K562 (cell line): ENCODE measurements around the gene RCL1. TPM values are rescaled to one million over a fixed set of nuclear protein-coding genes. Genes with fewer than 3 reads are reported as not detected.

Experiments used
- ATAC-seq: fragments of 200-7000 bp; cut with Tn5 transposase; 3 replicates; pipeline ENCODE4 v1.9.1; 2020; ENCODE audit warnings: moderate library complexity
- BruUV-seq: library from RNA; stranded (reverse); fragments of 400-500 nt; replicated peaks from 2 replicates; lab custom pipeline; 2021; lab: Mats Ljungman, UMichigan
- CTCF ChIA-PET: fragments of 300-600 bp; formaldehyde crosslinking; extraction: SDS; loops from one replicate; lab custom pipeline; 2021; ENCODE audit warnings: low intra/inter-chr PET ratio; lab: Yijun Ruan, JAX
- POLR2A ChIA-PET: fragments of 300-600, 350-650 bp; sonication (Branson Sonifier 250); formaldehyde crosslinking; extraction: SDS; loops from one replicate; lab custom pipeline; 2021; ENCODE audit warnings: antibody characterized with exemption, inconsistent platforms; lab: Yijun Ruan, JAX
- DNase-seq, 4 experiments: peaks; one replicate each; pipeline versions ENCODE4 v3.0.0 to v3.0.0-alpha.2; 2011 to 2018; ENCODE audit warnings: low spot score in 3 of 4, mixed read lengths in 3 of 4; ENCODE audit errors: extremely low read depth in 1 of 4
- FAIRE-seq: peaks from 2 replicates; lab custom pipeline; 2011; peaks lifted over from hg19 to GRCh38; lab: Jason Lieb, UNC
- H2AFZ ChIP-seq: 2 replicates; pipeline ENCODE4 v1.6.0; 2011; ENCODE audit warnings: low read depth, low read length, control low read depth, inconsistent platforms
- H3K27ac ChIP-seq: fragments of 200-600 bp; 3 replicates; pipeline ENCODE4 v1.8.0; 2011; ENCODE audit warnings: low read depth, mild to moderate bottlenecking, control low read depth, inconsistent platforms, low read length, moderate library complexity, mixed read lengths; ENCODE audit errors: extremely low read depth
- H3K27me3 ChIP-seq, 2 experiments: fragments of 300-600 bp in 1 of 2; 2 replicates in 1 of 2; 3 replicates in 1 of 2; pipeline versions ENCODE4 v1.6.0 to v1.8.0; 2011; ENCODE audit warnings: inconsistent platforms in 2 of 2, low read length in 2 of 2, mild to moderate bottlenecking in 1 of 2, mixed read lengths in 1 of 2, moderate library complexity in 1 of 2; ENCODE audit not compliant: control insufficient read depth in 2 of 2, insufficient read depth in 2 of 2
- H3K36me3 ChIP-seq: fragments of 300-600 bp; 3 replicates; pipeline ENCODE4 v1.8.0; 2011; ENCODE audit warnings: mild to moderate bottlenecking, low read length, inconsistent platforms; ENCODE audit not compliant: control insufficient read depth, insufficient read depth
- H3K4me1 ChIP-seq, 2 experiments: fragments of 200-600 bp in 1 of 2; replicated peaks in 1 of 2; 2 replicates in 1 of 2; 3 replicates in 1 of 2; pipeline versions ENCODE4 v1.5.1 to v1.8.0; 2011; ENCODE audit warnings: inconsistent platforms in 2 of 2, low read length in 2 of 2, mild to moderate bottlenecking in 1 of 2, mixed read lengths in 1 of 2, moderate library complexity in 1 of 2; ENCODE audit not compliant: control insufficient read depth in 2 of 2, insufficient read depth in 2 of 2
- H3K4me2 ChIP-seq: 2 replicates; pipeline ENCODE4 v1.6.1; 2011; ENCODE audit warnings: low read length, control low read depth, inconsistent platforms, mixed read lengths; ENCODE audit not compliant: insufficient read depth
- H3K4me3 ChIP-seq: fragments of 200-600 bp; sonication (generic), shearing (Covaris generic); 2 replicates; pipeline ENCODE4 v1.5.1; 2016; ENCODE audit warnings: control low read depth, inconsistent platforms
- H3K79me2 ChIP-seq: fragments of 200-600 bp; 3 replicates; pipeline ENCODE4 v1.8.0; 2011; ENCODE audit warnings: low read length, inconsistent platforms; ENCODE audit not compliant: control insufficient read depth, insufficient read depth
- H3K9ac ChIP-seq, 2 experiments: 2 replicates each; pipeline versions ENCODE4 v1.6.0 to v1.6.1; 2011; ENCODE audit warnings: low read depth in 2 of 2, low read length in 2 of 2, control low read depth in 1 of 2, inconsistent platforms in 1 of 2, mild to moderate bottlenecking in 1 of 2, mixed read lengths in 1 of 2; ENCODE audit not compliant: insufficient read depth in 1 of 2
- H3K9me1 ChIP-seq: one replicate; pipeline ENCODE4 v1.6.0; 2011; ENCODE audit warnings: inconsistent platforms, mild to moderate bottlenecking, low read length, moderate library complexity; ENCODE audit not compliant: control insufficient read depth, insufficient read depth
- H3K9me3 ChIP-seq: replicated peaks from 2 replicates; pipeline ENCODE4 v1.5.1; 2011; ENCODE audit warnings: low read depth, low read length, inconsistent platforms; ENCODE audit not compliant: control insufficient read depth, insufficient read depth
- H4K20me1 ChIP-seq: replicated peaks from 2 replicates; pipeline ENCODE4 v1.6.1; 2011; ENCODE audit warnings: low read length, inconsistent platforms, mixed read lengths; ENCODE audit not compliant: control insufficient read depth, insufficient read depth
- ATF7 ChIP-seq: fragments of 450-650 bp; IDR thresholded peaks from 2 replicates; pipeline ENCODE4 v1.7.1; 2014; ENCODE audit warnings: mild to moderate bottlenecking, moderate library complexity
- BRF1 ChIP-seq: IDR thresholded peaks from 3 replicates; pipeline ENCODE4 v1.6.1; 2011; ENCODE audit warnings: borderline replicate concordance, mild to moderate bottlenecking; ENCODE audit not compliant: insufficient read length; ENCODE audit errors: extremely low read depth
- CAMTA2 ChIP-seq: fragments of 250-450 bp; sonication (Bioruptor Pico); conservative IDR thresholded peaks from 2 replicates; pipeline ENCODE4 v1.5.1; 2022
- CBX3 ChIP-seq, 2 experiments: IDR thresholded peaks; 1 replicate in 1 of 2; 2 replicates in 1 of 2; pipeline ENCODE4 v1.6.1; 2012; ENCODE audit warnings: inconsistent platforms in 2 of 2, low read length in 2 of 2, borderline replicate concordance in 1 of 2, control low read depth in 1 of 2
- ELK1 ChIP-seq: sonication (generic); formaldehyde crosslinking; IDR thresholded peaks from 2 replicates; pipeline ENCODE4 v1.8.1; 2022; ENCODE audit warnings: missing genetic modification reagents
- FUS ChIP-seq: fragments of 200-400 bp; formaldehyde crosslinking; optimal IDR thresholded peaks from 2 replicates; pipeline ENCODE3; 2017; ENCODE audit warnings: low read depth, low read length
- GABPB1 ChIP-seq: sonication (generic); formaldehyde crosslinking; IDR thresholded peaks from 2 replicates; pipeline ENCODE4 v1.8.0; 2022; ENCODE audit warnings: mild to moderate bottlenecking, missing genetic modification reagents
- KAT2B ChIP-seq: IDR thresholded peaks from one replicate; pipeline ENCODE4 v1.6.1; 2012; ENCODE audit warnings: low read depth, mild to moderate bottlenecking, control low read depth, inconsistent platforms, low read length, moderate library complexity
- PHF21A ChIP-seq: fragments of 450-650 bp; IDR thresholded peaks from 2 replicates; pipeline ENCODE4 v1.6.1; 2017; ENCODE audit warnings: low read depth, borderline replicate concordance
- POU5F1 ChIP-seq: fragments of 150-350 bp; IDR thresholded peaks from 2 replicates; pipeline ENCODE4 v1.6.1; 2014; ENCODE audit warnings: borderline replicate concordance, low read length, low read depth, mild to moderate bottlenecking; ENCODE audit not compliant: partially characterized antibody
- PTTG1 ChIP-seq: fragments of 450-650 bp; IDR thresholded peaks from 2 replicates; pipeline ENCODE4 v1.6.1; 2016; ENCODE audit warnings: low read depth, mild to moderate bottlenecking, missing genetic modification characterization, missing compliant biosample characterization
- RFX1 ChIP-seq: fragments of 450-650 bp; IDR thresholded peaks from 2 replicates; pipeline ENCODE4 v1.6.1; 2016; ENCODE audit warnings: mild to moderate bottlenecking, moderate library complexity
- SIRT6 ChIP-seq: IDR thresholded peaks from one replicate; pipeline ENCODE4 v1.6.1; 2012; ENCODE audit warnings: low read depth, mild to moderate bottlenecking, control low read depth, inconsistent platforms, low read length, moderate library complexity
- SIX5 ChIP-seq, 2 experiments: IDR thresholded peaks; 2 replicates each; pipeline ENCODE4 v1.6.1; 2011; ENCODE audit warnings: low read length in 2 of 2, borderline replicate concordance in 1 of 2, low read depth in 1 of 2, mild to moderate bottlenecking in 1 of 2, moderate library complexity in 1 of 2; ENCODE audit not compliant: insufficient read depth in 1 of 2
- SNIP1 ChIP-seq: fragments of 450-650 bp; IDR thresholded peaks from 2 replicates; pipeline ENCODE4 v1.7.1; 2017; ENCODE audit warnings: low read depth, mild to moderate bottlenecking
- SNRNP70 ChIP-seq: fragments of 200-400 bp; formaldehyde crosslinking; optimal IDR thresholded peaks from 2 replicates; pipeline ENCODE3; 2017; ENCODE audit warnings: low read depth, low read length
- TFAP4 ChIP-seq: sonication (generic); formaldehyde crosslinking; IDR thresholded peaks from 2 replicates; pipeline ENCODE4 v1.8.0; 2022; ENCODE audit warnings: missing genetic modification reagents, mild to moderate bottlenecking, moderate library complexity, borderline replicate concordance
- ZC3H4 ChIP-seq: sonication (generic); formaldehyde crosslinking; IDR thresholded peaks from 2 replicates; pipeline ENCODE4 v1.9.0; 2021; ENCODE audit warnings: missing genetic modification reagents, borderline replicate concordance
- WGBS: fragments of 100-300 bp; shearing (Covaris generic); methylation state at CpG from one replicate; pipeline ENCODE4 v1.1.6; 2016; ENCODE audit warnings: low coverage, mixed read lengths; ENCODE audit not compliant: insufficient coverage; ENCODE audit errors: missing lambda C conversion rate; 5-methylcytosine and 5-hydroxymethylcytosine counted together
- in situ Hi-C: fragments of 300-500 bp; cut with MboI; formaldehyde crosslinking; loops from 4 replicates; pipeline ENCODE4 v1.15.0; 2018; ENCODE audit warnings: inconsistent platforms, mixed read lengths
- intact Hi-C: fragments of 100-400 bp; cut with micrococcal nuclease; formaldehyde crosslinking; loops from 2 replicates; pipeline ENCODE4 v1.14.2; 2022
- polyA plus RNA-seq, 8 experiments: library from polyadenylated mRNA; depleted of rRNA in 4 of 8; stranded (reverse) in 5 of 8; unstranded in 3 of 8; fragments of >200 nt; fragmentation: Nextera tagmentation in 2 of 8; fragmentation: Illumina TruSeq in 1 of 8; extraction: Ambion mirVana in 2 of 8; extraction: Trizol in 1 of 8; gene quantifications; 2 replicates each; pipeline versions ENCODE4 v1.2.1 to v1.2.3, GENCODE V29; 2011 to 2014; ENCODE audit warnings: inconsistent platforms in 1 of 8, missing spikeins in 1 of 8
- total RNA-seq, 7 experiments: library from RNA; depleted of rRNA in 6 of 7; stranded (reverse); fragments of >200 nt in 6 of 7; fragmentation: Illumina TruSeq in 2 of 7; extraction: Trizol in 2 of 7; gene quantifications; 2 replicates each; pipeline versions ENCODE4 v1.2.1 to v1.2.3, GENCODE V29; 2011 to 2021; ENCODE audit warnings: low replicate concordance in 1 of 7

Gene RCL1
- total and polyA plus RNA-seq, 9 of the 15 experiments (the other 6 are each of a cell fraction or from before 2014, with no cell fraction given), result 24.0 to 67.7 (median 38.6) TPM

GRCh38 chr9:4861145-4861544 lies 68.4 kb downstream of the RCL1 start:
- FAIRE-seq, result no peak
- 8% methylated on average over 2 of the region's 2 CpGs for WGBS

More at GRCh38 chr9:4861145-4861544, 68.4 kb downstream of the RCL1 start:
- CTCF ChIA-PET, result interaction anchor here (0.6 kb wide), 1 partner anchor 148 kb away, joined by 3 read pairs; no protein-coding TSS in a partner anchor
- DNase-seq (no peak), ATAC-seq (no peak)
- Histone ChIP-seq H4K20me1 (no peaks in the 10 kb centered on the region), H2AFZ (no peak overlapping the region), H3K79me2 (peaks cover 94% of the 10 kb centered on the region), H3K9ac (no peak overlapping the region), H3K9me3 (no peaks in the 10 kb centered on the region), H3K27ac (peak overlapping the region; percentile 83; the same call in 1 of the 3 replicates), H3K4me3 (no peak overlapping the region), H3K36me3 (peaks cover 84% of the 10 kb centered on the region), H3K4me1 (peaks cover 49 to 87% of the 10 kb centered on the region in 2 experiments), H3K27me3 (no peaks in the 10 kb centered on the region), H3K4me2 (no peak overlapping the region), H3K9me1 (no peaks in the 10 kb centered on the region)
- no TSS peak for BruUV-seq
- in situ Hi-C loops (loop anchor here (5.0 kb wide), 1 partner anchor 121 kb away; no protein-coding TSS in a partner anchor), intact Hi-C loops (loop anchor here (5.0 kb wide), 1 partner anchor 34 kb away; no protein-coding TSS in a partner anchor)
- POLR2A ChIA-PET, result interaction anchor here (3.9 kb wide), 1 partner anchor 9 kb away, joined by 33 read pairs; no protein-coding TSS in a partner anchor
- TF ChIP-seq CBX3 (IDR thresholded peaks at IDR 0.05; ENCODE audit: borderline replicate concordance in 1 of 2, low read length in 2 of 2), result no peak
- no peak for TF ChIP-seq SNRNP70
- no peak for TF ChIP-seq FUS
- no peak for TF ChIP-seq SNIP1
- TF ChIP-seq KAT2B, result no peak
- no peak for TF ChIP-seq BRF1
- no peak for TF ChIP-seq ZC3H4 (CRISPR knock-in tag)
- TF ChIP-seq CAMTA2, result no peak
- TF ChIP-seq RFX1, result no peak
- TF ChIP-seq ATF7, result no peak
- TF ChIP-seq PTTG1 (tag), result no peak
- TF ChIP-seq POU5F1, result no peak
- TF ChIP-seq ELK1 (CRISPR knock-in tag), result no peak
- TF ChIP-seq SIX5 (IDR thresholded peaks at IDR 0.05; ENCODE audit: borderline replicate concordance in 1 of 2, insufficient read depth in 1 of 2, low read depth in 1 of 2, low read length in 2 of 2), result no peak
- no peak for TF ChIP-seq PHF21A
- no peak for TF ChIP-seq TFAP4 (CRISPR knock-in tag)
- no peak for TF ChIP-seq SIRT6
- no peak for TF ChIP-seq GABPB1
